ENCODE measurements around the gene GALNT17.

GALNT17 gene

GRCh38 chr7:71419546-71420337, 287.8 kb downstream of the GALNT17 start:
- no peaks in the 10 kb centered on the region for H4K20me1 ChIP-seq (ENCODE audit: insufficient read depth, low read length)
- H3K4me1 ChIP-seq (ENCODE audit: insufficient read depth, low read length): no peaks in the 10 kb centered on the region
- no peak for DNase-seq
- no peak overlapping the region for H2AFZ ChIP-seq (ENCODE audit: low read depth, low read length)
- no peak overlapping the region for H3K27ac ChIP-seq (ENCODE audit: low read length)
- H3K79me2 ChIP-seq (ENCODE audit: insufficient read depth, low read length): no peaks in the 10 kb centered on the region
- H3K27me3 ChIP-seq (ENCODE audit: insufficient read depth, low read length, poor library complexity): no peaks in the 10 kb centered on the region
- no peak for ATAC-seq (ENCODE audit: insufficient read depth, low read depth)
- H3K4me3 ChIP-seq (ENCODE audit: low read depth in 1 of 2, low read length in 2 of 2): no peak overlapping the region
- H3K36me3 ChIP-seq (ENCODE audit: insufficient read depth, low read length): no peaks in the 10 kb centered on the region
- no peak overlapping the region for H3K9ac ChIP-seq (ENCODE audit: low read depth, low read length)
- TF ChIP-seq CTCF (IDR thresholded peaks at IDR 0.05; ENCODE audit: borderline replicate concordance, extremely low read depth, low read length, poor library complexity, severe bottlenecking) (no peak), EZH2 (IDR thresholded peaks at IDR 0.05; ENCODE audit: borderline replicate concordance, low read depth, low read length, severe bottlenecking) (no peak)
- no peaks in the 10 kb centered on the region for H3K9me3 ChIP-seq (ENCODE audit: insufficient read depth, low read length, severe bottlenecking)
- no peak overlapping the region for H3K4me2 ChIP-seq (ENCODE audit: insufficient read depth, low read length)

- Histone ChIP-seq H3K9ac (ENCODE audit: low read depth, low read length) (no peak overlapping the region), H4K20me1 (ENCODE audit: insufficient read depth, low read length) (no peaks in the 10 kb centered on the region), H2AFZ (ENCODE audit: low read depth, low read length) (no peak overlapping the region), H3K4me3 (ENCODE audit: low read depth in 1 of 2, low read length in 2 of 2) (no peak overlapping the region), H3K27ac (ENCODE audit: low read length) (no peak overlapping the region), H3K36me3 (ENCODE audit: insufficient read depth, low read length) (no peaks in the 10 kb centered on the region), H3K4me1 (ENCODE audit: insufficient read depth, low read length) (no peaks in the 10 kb centered on the region), H3K4me2 (ENCODE audit: insufficient read depth, low read length) (no peak overlapping the region), H3K9me3 (ENCODE audit: insufficient read depth, low read length, severe bottlenecking) (no peaks in the 10 kb centered on the region), H3K79me2 (ENCODE audit: insufficient read depth, low read length) (no peaks in the 10 kb centered on the region), H3K27me3 (ENCODE audit: insufficient read depth, low read length, poor library complexity) (no peaks in the 10 kb centered on the region)
- TF ChIP-seq CTCF (IDR thresholded peaks at IDR 0.05; ENCODE audit: borderline replicate concordance, extremely low read depth, low read length, poor library complexity, severe bottlenecking) (no peak), EZH2 (IDR thresholded peaks at IDR 0.05; ENCODE audit: borderline replicate concordance, low read depth, low read length, severe bottlenecking) (no peak)
- DNase-seq (no peak), ATAC-seq (ENCODE audit: insufficient read depth, low read depth) (no peak)
Observed at GRCh38 chr7:71422104-71422503, 290.2 kb downstream of the GALNT17 start.

GRCh38 chr7:71424166-71425035, 292.5 kb downstream of the GALNT17 start:
- Histone ChIP-seq H3K36me3 (ENCODE audit: insufficient read depth, low read length) (no peaks in the 10 kb centered on the region), H3K9me3 (ENCODE audit: insufficient read depth, low read length, severe bottlenecking) (no peaks in the 10 kb centered on the region), H3K27me3 (ENCODE audit: insufficient read depth, low read length, poor library complexity) (no peaks in the 10 kb centered on the region), H3K79me2 (ENCODE audit: insufficient read depth, low read length) (no peaks in the 10 kb centered on the region), H4K20me1 (ENCODE audit: insufficient read depth, low read length) (no peaks in the 10 kb centered on the region), H3K4me3 (ENCODE audit: low read depth in 1 of 2, low read length in 2 of 2) (no peak overlapping the region), H3K4me1 (ENCODE audit: insufficient read depth, low read length) (no peaks in the 10 kb centered on the region), H3K27ac (ENCODE audit: low read length) (no peak overlapping the region), H2AFZ (ENCODE audit: low read depth, low read length) (no peak overlapping the region), H3K4me2 (ENCODE audit: insufficient read depth, low read length) (no peak overlapping the region), H3K9ac (ENCODE audit: low read depth, low read length) (no peak overlapping the region)
- no peak for ATAC-seq (ENCODE audit: insufficient read depth, low read depth)
- TF ChIP-seq EZH2 (IDR thresholded peaks at IDR 0.05; ENCODE audit: borderline replicate concordance, low read depth, low read length, severe bottlenecking) (no peak), CTCF (IDR thresholded peaks at IDR 0.05; ENCODE audit: borderline replicate concordance, extremely low read depth, low read length, poor library complexity, severe bottlenecking) (no peak)
- no peak for DNase-seq

Data from DND-41 (cell line).